HG02943 (cell line): ENCODE data around the gene AMBP.
A peak's percentile ranks its signal among the peaks of the same experiment; 100 is the strongest.
"Not testable (repeated sequence)": the region's sequence is repeated elsewhere in the genome, so short reads cannot be mapped to it uniquely, and the experiment has no call there.

Source experiments
- ATAC-seq: cut with Tn5 transposase; IDR thresholded peaks from one replicate; pipeline ENCODE4 v1.9.1; 2021; ENCODE audit warnings: mild to moderate bottlenecking, low read depth, moderate library complexity; ENCODE audit not compliant: unreplicated experiment

The AMBP gene

DNA sequence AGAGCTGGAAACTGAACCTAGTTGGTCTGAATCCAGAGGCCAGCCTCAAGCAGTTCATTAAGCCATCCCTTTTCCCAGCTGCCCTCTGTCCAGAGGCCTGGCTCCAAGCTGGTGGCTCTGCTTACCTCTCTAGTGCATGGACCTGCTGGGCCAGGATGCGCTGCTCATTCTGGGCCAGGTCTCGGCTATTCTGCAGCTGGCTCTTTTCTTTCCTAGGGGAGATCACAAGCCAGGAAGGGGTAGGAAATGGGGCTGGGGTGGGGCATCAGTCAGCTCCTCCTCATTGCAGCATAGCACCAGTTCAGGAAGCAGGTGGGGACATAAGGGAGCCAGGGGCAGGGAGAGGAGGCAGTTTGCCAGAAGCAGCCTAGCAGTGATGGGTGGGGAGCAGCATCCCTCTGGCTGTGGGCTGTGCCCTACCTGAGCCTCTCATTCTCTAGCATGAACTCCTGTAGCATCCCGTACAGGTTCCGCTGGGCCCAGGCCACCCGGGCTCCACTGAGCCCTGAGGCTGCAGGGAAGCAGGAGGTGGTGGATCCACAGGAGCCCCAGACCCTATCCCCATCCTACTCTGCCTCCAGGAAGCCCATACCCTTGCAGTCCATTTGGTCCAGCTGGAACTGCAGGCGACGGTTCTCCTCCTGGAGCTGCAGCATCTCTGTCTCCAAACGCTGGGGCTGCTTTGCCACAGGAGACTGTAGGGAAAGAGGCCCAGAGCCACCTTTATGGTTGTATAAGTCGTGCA is 15.8 kb upstream of the AMBP start:
- ATAC-seq = no peak

DNA sequence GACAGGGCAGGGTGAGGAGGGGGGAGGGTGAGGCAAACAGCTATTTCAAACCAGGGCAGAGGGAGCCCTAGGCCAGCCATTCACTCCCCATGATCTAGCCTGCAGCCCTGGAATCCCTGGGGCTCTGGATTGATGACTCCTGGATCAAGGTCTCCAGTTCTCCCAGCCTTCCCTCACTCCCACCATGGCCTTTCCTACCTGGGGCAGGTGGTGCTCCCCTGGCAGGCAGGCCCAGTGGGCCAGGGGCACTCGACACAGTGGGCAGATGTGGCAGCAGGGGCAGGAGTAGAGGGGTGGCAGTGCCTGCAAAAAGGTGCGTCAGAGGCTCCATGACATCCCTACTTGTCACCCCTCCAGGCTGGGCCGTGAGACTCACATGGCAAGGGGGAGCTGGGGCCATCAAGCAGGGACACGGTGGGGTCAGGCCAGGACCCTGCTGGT is 15.0 kb upstream of the AMBP start:
- no peak for ATAC-seq

DNA sequence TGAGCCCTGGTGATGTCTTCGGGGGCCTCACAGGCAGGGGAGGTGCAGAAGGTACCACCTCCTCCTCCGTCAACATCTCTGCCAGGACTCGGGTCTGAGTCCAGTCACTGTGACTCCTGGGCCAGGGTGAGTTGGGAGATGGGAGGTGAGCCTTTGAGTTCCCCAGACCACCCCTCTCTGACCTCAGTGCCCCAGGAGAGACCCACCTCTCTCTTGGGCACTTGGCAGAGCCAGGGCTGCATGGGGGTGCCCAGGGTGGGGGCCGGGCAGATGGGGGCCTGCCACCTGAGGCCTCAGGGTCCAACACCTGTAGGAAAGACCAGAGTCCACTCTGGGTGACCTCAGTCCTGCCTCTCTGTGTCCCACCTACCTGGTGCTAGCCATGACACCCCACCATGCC is 14.2 kb upstream of the AMBP start:
- no peak for ATAC-seq

DNA sequence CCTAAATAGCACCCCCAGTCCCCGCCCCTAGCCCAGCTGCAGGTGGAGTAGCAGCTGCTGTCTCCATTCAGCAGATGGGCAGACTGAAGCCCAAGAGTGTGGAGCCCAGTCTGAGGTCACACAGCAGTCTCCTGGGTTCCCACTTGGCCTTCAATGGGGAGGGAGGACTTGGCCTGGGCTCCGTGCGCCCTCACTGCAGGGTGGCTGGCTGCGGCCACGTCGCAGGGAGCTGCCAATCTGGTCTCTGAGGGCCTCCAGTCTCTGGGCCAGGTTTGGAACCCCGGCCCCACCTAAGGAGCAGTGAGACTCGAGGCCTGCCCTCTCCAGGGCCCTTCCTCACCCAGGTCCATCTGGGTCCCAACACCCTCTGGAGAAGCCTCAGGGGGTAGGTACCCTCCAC is 13.6 kb upstream of the AMBP start:
- ATAC-seq = no peak

DNA sequence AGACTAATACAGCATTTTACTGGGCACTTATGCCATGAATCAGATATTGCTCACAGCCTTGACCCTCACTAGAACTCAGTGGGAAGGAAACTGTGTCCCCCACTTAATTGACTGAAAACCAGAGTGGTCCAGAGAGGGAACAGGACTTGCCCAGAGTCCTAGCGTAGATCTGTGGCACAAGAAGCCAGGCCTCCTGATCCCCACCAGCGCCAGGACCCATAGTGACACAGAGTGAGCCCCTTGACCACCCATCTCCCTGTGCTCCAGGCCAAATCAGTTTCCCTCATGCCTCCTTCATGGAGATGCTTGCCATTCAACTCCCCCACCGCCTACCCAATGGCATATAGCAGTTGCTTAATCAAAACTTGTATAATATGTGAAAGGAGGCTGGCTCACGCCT is 12.7 kb upstream of the AMBP start:
- ATAC-seq = no peak

DNA sequence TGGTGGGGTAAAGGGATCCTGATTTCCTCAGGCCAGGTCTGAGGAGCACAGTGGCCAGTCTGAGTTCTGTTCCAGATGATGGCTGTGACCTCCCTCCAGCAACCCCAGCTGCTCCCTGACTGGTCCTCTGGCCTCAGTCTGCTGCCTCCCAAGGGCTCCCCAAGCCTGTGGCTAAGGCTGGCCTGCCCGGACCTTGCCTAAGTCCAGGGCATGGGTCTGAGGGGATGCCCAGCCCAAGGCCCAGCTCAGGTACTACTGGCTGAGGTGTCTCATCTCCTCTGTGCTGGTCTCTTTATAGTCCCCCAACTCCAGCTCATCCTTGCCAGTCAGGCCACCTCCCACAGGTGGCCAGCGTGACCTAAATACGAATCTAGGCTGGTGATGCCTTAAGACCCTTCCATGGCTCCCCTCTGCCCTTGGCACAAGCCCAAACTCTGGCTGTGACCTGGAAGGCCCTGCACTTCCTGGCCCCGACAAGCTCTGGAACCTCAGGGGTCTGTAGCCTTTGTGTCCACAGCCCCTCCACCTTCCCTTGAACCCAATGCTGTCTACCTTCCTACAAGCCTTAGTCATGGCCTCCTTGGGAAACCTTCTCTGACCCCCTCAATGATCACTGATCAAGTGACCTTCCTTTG is 11.2 kb upstream of the AMBP start:
- ATAC-seq = no peak

DNA sequence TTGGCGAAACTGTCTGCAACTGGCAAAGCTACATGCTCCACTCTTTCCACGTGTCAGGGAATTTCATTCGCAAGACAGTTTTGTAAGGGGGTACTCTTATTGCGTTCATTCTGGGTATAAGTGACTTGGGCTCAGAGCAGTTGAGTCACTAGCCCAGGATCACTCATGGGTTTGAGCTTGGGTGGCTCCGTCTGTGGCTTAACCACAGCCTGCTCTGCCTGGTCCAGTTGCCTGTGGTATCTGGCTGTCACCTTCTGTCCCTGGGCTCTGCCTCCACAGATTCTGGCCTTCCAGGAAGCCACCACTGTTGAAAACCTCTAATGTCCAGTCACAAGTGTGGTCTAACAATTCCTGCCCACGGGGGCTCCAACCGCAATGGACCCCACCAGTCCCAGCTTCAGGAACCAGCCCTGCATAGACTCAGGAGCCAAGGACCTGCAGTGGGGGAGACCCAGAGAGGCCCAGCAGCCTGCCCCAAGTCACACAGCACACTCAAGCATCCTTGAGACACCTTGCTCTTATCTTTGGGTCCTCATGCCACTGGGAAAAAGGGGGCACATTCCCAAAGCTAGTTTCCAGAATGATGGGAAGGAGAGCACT is 10.6 kb upstream of the AMBP start:
- ATAC-seq = no peak

DNA sequence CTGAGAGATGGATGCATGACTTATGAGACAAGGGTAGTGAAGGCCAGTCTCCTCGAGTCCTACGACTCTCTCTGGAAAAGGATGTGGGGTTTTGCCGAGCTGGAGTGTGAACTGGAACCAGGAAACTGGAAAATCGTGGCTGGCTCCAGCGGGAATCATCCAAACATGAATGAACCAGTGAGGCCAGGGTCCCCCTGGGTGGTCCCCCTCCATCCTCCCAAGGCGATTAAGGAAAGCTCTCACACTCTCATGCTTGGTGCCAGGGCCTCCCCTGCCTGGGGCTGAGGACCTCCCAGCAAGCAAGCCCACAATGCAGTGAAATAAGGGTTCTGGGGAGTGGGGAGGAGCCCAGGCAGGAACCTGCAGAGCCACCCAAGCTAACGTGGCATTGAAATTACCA is 9.6 kb upstream of the AMBP start:
- ATAC-seq = no peak

DNA sequence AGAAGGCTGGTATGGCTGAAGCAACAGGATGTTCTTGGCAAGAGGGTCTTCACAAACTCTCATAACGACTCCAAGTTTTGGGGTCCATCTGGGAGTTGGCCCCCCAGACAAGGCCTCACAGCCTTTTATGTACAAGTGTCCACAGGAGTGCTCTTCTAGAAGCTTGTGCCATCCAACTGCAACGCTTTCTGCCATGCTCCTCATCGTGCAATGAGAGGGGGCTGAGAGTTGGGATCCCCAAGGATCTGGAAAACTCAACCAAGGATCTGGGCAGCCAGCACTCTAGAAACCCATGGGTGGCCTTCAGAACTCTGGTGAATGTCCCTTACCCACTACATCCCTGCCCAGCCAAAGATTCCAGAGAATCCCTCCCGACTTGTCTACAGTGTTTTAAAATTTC is 8.5 kb upstream of the AMBP start:
- ATAC-seq = no peak

DNA sequence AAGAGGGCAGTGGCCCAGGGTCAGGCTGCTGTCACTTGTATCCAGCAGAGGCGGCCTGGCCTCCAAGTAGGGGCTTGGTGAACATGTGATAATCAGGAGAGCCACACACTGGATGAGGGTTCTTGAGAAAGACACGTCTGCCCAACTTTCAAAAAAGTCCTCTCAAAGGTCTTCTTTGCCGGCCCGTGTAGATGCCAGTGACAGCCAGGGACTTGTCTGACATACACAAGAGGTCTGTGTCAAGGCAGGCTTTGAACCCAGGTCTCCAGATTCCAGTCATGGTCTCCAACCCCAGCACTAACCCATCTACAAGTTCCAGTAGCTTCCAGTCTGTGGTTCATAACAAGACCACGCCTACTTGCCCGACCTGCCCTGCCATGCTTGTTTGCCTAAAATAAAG is 7.9 kb upstream of the AMBP start:
- ATAC-seq = no peak

DNA sequence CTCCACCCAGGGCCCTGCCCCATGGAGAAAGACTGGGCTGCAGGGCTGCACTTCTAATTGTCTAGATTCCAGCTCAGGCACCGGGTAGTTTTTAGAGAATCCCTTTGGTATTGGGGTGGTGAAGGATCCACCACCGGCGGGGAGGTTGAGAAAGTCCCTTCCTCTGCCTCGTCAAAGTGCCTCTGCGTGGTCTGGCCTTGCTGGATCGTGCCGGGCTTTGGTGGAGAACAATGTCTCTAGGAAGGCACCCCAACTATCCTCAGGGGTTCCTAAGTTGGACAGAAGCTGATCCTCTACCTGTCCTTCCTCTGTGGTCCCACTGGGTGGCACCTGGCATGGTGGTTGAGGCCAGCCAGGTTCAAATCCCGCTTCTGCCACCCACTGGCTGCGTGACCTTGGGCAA is 7.3 kb upstream of the AMBP start:
- ATAC-seq = no peak

DNA sequence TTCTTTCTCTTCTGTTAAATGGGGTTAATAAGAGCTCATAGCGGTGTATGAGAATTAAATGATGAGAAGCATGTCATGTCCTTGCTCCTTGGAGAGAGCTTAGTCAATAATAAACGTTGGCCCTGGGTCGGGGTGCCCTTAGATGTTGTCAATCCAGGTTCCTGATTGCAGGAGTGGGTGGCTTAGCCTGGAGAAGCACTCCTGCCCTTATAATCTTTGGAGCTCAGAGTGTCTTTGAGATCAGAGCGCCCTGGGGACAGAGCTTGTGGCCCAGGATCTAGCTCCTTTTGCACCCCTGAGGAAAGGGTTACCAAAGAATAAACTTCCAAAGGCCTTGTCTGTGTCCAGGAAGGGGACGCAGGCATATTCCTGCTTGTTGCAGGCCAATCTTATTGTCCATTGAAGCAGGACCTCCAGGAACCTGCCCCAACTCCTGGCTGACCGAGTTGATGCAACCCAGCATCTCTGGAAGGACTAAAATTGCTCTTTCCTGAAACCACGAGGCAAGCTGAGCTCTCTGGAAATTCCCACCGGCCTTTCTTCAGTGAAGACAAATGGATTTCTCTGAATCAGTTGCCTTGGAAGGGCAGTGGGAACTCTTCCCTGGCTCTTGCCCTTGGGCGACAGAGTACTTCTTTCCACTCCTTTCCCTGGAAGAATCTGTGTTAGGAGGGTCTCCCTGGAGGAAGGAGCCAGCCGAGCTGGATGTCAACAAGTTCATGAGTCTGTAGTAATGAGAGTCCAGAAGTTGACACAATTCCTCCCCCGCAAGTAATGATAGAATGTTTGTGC is 6.4 kb upstream of the AMBP start:
- no peak for ATAC-seq

DNA sequence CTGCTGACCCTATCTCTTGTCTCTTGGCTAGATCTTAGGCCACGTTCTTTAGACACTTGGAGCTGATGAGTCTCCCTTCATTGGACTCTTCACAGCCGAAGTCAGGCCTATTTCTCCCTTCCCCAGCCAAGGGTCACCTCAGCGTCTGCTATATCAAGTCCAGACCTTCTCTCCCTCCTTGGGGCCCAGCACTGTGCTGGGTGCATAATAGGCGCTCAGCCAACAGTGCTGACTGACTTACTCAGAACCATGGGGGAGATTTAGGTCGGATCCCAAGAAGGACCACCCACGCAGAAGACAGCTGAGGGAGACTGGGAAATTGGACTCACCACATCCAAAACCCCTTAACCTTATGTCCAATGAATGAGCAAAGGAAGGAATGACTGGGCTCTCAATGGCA is 5.6 kb upstream of the AMBP start:
- no peak for ATAC-seq

DNA sequence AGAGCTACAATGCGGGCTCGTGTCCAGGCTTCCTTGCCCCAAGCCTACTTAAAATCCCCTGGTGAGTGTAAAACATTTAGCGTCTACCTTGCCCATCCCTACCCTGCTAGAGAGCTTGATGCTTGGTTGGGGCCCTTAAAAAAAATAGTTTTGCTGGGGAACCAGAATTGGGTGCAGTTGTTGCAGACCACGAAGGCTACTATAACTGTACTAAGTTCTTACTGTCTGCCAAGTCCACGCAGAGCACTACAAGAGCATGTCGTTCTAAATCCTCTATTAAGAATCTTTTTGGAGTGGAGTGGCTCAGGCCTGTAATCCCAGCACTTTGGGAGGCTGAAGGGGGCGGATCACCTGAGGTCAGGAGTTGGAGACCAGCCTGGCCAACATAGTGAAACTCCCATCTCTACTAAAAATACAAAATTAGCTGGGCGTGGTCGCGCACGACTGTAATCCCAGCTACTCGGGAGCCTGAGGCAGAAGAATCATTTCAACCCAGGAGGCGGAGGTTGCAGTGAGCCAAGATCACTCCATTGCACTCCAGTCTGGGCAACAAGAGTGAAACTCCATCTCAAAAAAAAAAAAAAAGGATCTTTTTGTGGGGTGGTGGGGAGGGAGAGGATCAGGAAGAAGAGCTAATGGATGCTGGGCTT is 4.8 kb upstream of the AMBP start:
- ATAC-seq = not testable (repeated sequence)

DNA sequence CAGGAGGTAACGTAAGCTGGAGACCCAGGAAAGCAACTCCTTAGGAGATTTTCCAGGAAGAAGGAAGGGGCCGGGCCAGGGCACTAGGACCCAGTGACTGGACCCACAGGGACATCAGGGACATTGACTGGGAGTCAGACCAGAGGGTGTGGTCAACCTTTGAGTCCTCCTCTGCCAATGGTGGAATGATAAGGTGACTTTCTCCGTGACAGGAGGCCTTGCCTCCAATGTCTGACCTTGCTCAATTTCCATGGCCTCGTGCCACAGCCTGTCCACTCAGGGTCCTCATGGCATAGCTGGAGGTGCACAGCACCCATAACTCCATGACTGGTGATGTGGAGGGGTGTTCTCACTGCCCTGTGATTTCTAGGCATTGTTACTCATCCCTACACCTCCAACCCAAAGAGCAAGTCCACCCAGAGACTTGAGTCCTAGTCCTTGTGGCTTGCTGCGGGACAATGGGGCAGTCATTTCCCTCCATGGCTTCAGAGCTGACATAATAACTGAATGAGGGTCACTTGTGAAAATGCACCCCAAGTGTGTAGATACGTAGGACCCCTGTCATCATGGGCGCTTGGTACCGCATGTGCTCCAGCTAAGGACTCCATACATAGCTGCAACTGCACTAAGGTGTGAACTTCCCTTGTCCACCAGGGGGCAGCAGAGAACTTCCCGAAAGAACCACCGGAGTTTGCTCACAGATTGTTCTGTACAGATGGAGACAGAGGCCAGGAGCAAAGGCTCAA is 4.1 kb upstream of the AMBP start:
- ATAC-seq = peak; percentile 83

DNA sequence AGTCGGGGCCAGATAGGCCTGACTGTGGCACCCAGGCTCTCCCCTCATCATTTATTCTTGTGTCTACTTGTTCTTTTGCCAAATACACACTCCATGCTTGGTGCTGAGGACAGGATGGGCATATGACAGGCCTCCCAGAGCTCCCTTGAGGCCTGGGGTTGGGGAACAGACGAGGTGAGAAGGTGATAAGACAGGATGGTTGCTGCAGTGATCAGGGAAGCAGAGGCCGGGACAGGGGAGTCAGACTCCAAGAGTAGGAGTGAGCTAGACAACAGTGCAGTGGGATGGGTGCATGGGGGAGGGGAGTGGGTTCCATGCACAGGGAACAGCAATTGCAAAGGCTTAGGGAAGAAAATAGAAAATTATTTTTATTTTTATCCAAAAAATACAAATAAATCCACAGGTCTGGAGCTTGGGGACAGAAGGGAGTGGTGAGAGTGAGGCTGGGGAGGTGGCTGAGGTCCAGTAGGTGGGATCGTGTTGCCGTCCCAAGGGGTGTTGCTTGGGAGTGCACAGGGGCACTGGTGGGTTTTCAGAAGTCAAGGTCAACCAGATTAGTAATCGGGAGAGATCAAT is 3.4 kb upstream of the AMBP start:
- no peak for ATAC-seq

DNA sequence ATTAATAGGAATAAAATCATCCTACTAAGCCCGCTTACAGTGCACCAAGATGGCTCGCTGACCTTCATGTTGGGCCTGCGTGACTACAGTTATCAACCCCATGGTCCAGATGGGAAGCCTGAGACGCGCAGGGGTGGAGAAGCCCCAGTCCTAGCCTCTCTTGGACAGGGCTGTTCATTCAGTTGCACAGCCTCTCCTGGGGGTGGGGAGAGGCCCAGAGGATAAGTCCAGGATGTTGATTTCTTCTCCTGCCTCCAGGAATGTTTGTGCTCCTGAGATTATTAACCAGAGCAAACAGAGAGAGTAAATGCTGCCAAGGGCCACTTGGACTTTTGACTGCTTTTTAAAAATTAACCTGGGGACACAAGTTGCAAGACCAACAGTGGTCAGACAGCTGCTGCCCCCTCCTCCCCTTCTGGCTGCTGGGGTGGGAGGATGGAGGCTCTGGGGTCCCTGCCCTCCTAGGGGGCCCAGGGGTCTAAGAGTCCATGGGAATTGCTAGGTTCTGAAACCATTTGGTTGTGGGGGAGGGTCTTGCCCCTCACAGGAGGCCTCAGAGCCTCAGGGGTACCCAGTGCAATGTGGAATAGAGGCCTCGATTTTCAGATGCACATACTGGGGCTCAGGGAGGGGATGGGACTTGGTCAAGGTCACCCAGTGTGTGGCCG is 2.8 kb upstream of the AMBP start:
- no peak for ATAC-seq

DNA sequence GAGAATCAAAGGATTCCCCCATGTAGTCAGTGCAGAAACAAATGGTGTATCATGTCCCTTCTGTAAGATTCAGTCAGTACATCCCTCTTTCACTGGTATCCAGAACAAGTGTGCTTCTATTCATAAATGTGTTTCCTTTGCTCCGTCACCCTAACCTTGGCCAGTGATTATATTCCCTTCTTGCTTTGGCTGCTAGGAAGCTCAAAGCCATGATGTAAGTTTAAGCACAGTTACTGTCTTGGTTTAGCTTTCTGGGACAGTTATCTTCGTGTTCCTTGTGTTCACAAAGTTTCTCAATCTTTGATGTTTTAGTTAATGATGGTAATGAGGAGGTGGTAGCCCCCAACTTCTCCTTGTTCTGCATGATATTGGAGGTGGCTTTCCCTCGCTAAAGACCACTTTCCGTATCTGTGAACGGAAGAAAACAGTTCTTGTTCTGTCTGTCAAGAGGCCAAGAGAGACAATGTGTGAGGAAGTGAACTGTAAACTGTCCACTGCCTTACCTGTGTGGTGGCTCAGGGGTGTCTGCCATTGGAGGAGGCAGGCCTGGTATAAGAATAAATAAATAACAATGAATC is 2.2 kb upstream of the AMBP start:
- no peak for ATAC-seq

DNA sequence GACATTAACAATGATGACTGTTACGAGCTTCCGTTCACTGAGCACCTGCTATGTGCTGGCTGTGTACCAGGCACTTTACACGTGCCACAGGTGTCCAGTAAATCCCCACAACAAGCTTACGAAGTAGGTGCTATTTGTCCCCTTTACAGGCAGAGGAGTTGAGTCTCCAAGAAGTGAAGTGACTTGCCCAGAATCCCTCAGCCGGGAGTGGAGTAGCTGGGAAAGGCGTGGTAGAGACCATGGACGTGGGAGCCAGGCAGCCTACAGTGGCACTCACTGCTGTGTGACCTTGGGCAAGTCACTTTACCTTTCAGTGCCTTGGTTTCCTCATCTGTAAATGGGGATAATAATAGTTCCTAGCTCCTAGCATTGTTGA is 669 bp upstream of the AMBP start:
- ATAC-seq = no peak
